ENCODE data around the gene MRTO4.
"Not testable (repeated sequence)": the region's sequence is repeated elsewhere in the genome, so short reads cannot be mapped to it uniquely, and the experiment has no call there.

Gene MRTO4

DNA sequence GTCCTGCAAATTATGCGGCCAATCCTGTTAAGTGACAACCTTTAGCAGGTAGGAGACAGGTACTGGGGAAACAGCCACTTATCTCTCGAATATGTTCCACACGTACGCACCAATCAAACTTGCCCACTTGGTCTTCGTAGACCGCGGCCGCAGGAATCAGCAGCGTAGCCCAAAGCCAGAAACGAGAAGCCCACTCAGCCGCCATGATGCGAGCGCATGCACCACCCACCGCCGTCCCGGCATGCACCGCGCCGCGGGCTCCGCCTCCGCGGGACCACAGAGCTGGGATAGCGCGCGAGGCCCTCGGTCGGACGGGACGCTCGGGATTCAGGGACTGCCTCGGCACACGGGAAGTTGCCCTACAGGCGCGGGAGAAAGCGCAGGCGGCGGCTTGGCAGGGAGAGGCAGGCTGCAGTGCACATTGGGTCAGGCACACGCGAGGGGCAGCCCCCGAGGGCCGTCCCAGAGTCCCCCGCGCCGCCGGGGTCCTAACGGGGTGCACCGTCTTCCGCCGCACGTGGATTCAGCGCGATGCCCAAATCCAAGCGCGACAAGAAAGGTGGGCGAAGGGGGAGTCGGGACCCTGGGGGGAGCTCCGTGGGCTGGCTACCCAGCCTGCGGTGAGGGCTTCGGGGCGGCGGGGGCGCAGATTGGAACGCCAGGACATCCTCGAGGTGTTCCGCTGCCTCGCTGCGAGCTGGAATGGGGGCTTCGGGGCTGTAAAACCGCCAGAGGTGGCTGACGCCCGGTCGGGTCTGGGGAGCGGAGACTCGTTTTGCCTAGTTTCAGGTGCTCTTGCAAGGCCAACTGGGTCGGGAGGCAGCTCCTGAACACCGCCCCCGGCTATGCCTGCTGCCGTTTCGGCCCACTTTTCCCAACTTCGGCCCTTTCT lies at the start of gene MRTO4, which contains the start of gene EMC1:
MRTO4 (plus strand) TSS at position 501 of the 892 bp plus-strand sequence; CDS start at position 532, 31 bp downstream.
EMC1 (minus strand) TSS at position 220 of the 892 bp plus-strand sequence; CDS start at position 205, 15 bp downstream.
- peak; percentile 77 for DNase-seq

GRCh38 chr1:19202396-19202795 lies 49.2 kb upstream of the MRTO4 start:
- no peak for DNase-seq

DNA sequence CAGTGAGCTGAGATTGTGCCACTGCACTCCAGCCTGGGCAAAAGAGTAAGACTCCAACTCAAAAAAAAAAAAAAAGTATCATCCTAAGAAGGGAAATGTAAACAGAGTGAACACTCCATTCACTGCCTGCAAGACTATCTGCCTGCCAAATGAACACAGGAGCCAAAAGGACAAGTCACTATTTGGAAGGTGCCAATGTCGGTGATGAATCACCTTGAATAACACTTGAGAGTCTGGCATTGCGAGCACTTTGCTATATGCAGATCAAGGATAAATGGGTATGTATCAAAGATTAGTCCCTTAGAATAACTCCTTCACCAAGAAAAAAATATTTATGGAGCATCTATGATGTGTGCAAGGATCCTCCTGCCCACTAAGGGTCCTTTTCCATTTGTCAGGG lies 48.2 kb upstream of the MRTO4 start:
- no peak for DNase-seq

DNA sequence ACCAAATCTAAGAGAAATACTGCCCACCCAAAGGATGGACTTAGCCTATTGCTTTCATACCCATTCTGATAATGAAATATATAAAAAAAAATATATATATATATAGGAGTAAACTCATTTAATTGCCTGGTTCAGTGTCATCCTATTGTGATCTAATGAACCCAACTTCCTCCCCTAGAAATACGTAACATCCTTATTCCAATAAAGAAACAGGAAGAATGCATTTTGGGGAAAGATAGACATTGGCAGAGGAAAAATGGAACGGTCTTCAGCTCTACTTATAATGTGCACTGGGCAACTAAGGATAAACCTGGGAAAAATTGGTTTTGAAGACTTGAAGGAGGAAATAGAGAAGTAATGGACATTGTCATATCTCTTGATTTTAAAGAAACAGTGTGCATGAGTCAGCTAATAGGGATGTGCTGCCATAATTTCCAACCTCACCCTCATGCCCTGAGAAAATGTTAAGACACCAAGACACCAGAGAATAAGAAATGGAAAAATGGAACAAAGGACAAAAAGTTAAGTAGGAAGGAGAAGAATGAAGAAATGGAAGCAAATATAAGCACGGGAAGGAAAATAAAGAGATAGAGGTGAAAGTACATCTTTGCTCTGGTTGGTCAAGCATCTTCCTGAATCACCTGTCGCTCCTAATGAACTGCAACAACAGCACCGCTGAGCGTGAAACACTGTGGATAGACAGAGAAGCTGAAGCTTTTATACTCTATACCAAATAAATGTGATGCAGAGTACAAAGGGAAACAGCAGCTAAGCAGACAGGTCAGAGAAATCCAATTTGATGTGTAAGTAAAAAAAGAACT lies 46.9 kb upstream of the MRTO4 start:
- DNase-seq, result no peak

- no peak for DNase-seq
These were observed 46.2 kb upstream of the MRTO4 start for GRCh38 chr1:19205403-19205802.

GRCh38 chr1:19205845-19206244 lies 45.8 kb upstream of the MRTO4 start:
- DNase-seq, result no peak

DNA sequence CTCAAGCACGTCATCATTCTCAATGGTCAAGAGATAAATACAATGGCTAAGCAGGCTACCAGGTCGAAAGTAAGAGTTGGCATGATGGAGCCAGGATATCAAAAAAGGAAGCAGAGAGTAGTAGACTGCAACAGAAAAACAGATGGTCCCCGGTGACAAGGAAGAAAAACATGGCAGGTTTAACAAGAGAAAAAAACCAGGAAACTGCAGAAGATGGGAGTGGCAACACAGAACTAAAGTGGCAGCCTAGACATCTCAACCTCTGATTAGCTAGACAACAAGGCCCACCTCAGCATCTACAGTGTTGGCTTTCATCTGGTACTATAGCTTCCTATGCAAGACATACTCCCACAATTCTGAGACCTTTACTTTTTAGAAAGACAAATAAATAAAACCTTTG lies 44.7 kb upstream of the MRTO4 start:
- no peak for DNase-seq

DNA sequence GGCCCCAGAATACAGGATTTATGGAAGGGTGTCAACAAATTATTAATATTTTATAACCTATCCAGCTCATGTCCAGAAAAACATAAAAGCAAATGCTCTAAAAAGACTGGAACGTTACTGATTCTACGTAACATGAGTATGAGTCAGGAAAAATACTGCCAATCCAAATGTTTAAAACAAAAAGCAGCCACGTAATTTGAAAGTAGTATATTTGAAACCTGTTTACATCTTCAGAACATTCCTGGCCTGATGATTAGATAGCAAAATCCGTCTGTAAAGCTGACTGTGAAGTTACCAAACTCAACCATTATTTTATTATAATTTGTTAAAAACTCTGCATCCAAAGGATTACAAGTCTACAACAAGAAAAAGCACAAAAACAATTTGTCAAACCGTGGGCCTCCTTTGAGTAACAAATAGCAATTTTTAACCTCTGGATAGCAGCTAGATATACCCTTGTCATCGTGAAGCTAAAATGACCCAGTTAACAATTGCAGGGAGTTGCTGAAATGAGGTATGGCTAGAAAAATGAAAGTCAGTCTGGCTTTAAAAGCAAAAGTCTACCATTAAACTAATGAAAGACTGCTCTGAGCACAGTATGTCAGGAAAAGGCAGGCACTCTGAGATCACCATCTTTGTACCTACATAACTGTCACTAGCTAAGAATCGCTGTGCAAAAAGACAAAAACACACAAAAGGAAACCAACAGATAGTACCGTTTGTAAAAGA lies 42.7 kb upstream of the MRTO4 start:
- DNase-seq, result no peak

DNA sequence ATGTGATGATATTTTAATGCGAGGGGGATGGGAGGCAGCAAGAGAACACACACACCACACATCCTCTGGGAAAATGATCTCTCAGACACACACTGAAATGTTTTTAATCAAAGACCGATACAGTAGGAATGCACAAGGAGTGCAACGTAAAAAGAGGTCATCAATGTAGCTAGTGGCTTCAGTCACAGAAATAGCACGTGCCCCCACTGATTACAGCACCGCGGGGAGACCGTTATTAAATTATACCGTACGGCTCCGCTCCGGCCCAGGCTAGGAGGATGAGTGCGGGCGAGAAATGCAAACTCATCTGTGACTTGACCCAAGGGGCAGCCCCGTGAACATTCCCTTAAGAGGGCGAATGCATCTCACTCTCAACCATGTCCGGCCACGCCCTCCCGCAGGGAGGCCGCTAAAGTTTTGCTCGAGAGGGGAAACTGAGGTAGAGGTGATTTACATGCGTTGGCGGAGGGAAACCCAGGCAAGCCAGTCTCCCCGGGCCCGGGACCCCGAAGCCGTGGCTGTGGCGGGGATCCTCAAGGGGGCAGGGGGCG lies 42.1 kb upstream of the MRTO4 start:
- DNase-seq, result no peak

- DNase-seq, result peak; percentile 94
These were observed 41.4 kb upstream of the MRTO4 start, which contains the start of gene UBR4 for GRCh38 chr1:19209990-19210771. UBR4 (minus strand) TSS chr1:19210266; CDS start chr1:19210248, 18 bp downstream.

DNA sequence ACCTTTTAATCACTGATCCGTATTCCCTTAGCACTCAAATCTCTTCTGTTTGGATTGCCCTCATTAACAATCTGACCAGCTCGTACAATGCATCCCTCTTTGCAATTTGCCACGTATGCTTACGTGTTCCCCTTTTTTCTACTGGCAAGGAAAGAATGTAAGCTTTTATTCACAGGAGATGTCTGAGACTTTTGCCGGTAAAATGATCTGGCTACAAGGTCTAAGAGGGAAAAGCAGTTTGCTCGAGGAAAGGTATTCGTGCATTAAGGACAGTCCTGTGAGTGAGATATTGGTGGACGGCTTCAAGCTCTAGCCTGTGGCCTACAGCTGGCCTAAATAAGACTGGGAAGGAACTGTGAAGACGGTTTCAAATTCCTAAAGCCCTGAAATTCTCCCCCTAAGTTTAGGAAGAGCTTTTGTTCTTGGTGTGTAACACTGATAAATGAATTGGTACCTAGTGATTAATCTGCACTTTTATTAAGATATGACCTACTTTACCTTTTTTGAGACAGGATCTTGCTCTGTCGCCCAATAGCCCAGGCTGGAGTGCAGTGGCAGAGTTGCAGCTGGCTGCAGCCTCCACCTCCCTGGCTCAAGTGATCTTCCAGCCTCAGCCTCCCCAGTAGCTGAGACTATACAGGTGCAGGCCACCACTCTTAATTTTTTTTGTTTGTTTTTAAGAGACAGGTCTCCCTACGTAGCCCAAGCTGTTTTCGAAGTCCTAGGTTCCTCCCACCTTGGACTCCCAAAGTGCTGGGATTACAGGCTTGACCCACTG lies 40.6 kb upstream of the MRTO4 start:
- DNase-seq, result no peak

DNA sequence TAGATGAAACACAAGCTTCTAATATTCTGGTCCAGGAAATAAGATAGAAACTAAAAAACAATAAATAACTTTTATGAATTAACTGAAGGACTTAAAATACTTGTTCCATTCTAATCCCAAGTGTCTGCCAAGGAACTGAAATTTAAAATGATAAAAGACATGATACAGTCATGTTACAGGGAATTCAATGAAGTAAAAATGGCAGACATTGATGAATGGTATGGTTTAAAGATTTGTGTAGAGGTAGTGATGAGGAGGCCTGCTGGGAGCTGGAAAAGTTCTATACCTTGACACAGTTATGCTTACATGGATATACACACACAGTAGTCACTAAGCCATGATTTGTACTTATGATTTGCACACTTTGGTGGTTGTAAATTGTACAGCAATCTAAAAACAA lies 39.4 kb upstream of the MRTO4 start:
- DNase-seq, result no peak

GRCh38 chr1:19213580-19213979 lies 38.0 kb upstream of the MRTO4 start:
- DNase-seq, result no peak

DNA sequence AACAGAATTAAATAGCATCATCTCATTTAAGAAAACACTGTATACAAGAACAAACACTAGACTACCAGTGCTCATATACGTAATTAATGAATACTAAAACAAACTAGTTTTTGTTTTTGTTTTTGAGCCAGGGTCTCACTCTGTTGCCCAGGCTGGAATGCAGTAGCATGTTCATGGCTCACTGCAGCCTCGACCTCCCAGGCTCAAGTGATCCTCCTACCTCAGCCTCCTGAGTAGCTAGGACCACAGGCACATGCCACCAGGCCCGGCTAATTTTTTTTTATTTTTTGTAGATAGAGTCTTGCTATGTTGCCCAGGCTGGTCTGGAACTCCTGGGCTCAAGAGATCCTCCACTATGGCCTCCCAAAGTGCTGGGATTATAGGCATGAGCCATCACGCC lies 35.0 kb upstream of the MRTO4 start:
- not testable (repeated sequence) for DNase-seq

GRCh38 chr1:19219451-19219850 lies 32.2 kb upstream of the MRTO4 start:
- no peak for DNase-seq

GRCh38 chr1:19220080-19220846 lies 31.3 kb upstream of the MRTO4 start:
- no peak for DNase-seq

GRCh38 chr1:19220991-19221390 lies 30.6 kb upstream of the MRTO4 start:
- no peak for DNase-seq

GRCh38 chr1:19222573-19222972 lies 29.0 kb upstream of the MRTO4 start:
- DNase-seq, result no peak

DNA sequence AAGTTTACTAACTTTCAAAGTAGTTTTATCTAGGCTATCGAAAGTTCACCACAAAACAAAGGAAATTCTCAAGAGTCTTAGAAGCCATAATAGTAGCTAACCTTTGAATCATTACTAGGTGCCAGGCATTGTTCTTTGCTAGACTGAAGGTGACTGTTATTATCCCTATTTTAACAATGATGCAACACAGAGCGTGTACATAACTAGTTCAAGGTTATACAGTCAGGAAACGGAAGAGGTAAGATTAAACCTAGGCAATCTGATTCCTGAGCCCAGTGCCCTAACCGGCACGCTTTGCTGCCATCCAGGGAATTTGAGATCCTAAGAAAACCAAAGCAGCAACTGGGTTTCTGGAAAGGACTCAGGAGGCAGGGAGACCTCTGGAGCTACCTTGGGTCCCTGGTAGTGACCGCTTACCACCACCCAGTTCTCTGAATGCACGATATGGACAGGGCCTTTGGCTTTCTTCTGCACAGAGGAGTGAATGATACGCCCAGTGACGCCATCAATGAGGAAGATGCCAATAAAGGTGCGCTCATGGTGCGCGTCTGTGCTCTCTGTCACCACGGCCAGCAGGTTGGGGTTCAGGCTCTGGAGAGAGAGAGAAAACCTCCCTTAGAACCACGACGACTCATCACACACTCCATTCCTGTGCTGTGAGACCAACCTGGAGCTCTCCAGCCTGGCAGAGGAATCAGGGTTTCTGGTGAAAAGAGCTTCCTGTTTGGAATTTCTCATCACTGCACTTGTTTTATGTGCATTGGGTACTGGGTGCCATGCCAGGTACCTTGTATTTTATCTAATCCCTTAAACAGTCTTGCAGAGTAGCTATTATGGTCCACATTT lies 28.4 kb upstream of the MRTO4 start:
- DNase-seq, result no peak

All from NCI-H1436 (cell line).